ENCODE measurements around the gene LGALS4. TPM values are rescaled to one million over a fixed set of nuclear protein-coding genes. Genes with fewer than 3 reads are reported as not detected.
A peak's percentile ranks its signal among the peaks of the same experiment; 100 is the strongest.
"Not testable (repeated sequence)": the region's sequence is repeated elsewhere in the genome, so short reads cannot be mapped to it uniquely, and the experiment has no call there.

The LGALS4 gene
- total RNA-seq, 1 donor, result 0.43 TPM

- no peak within 1 kb of the TSS for H3K4me3 ChIP-seq (ENCODE audit: low read depth, low read length)
- no peak for TF ChIP-seq CTCF (IDR thresholded peaks at IDR 0.05; ENCODE audit: insufficient read depth, low read depth, low read length)
- no peak for DNase-seq (ENCODE audit: low read depth)
Measured at GRCh38 chr19:38788478-38789243, 24.1 kb downstream of the LGALS4 start, which contains the start of gene LGALS7B. Gene LGALS7B (plus strand): TSS chr19:38789200. CDS start chr19:38789227, 27 bp downstream.

DNA sequence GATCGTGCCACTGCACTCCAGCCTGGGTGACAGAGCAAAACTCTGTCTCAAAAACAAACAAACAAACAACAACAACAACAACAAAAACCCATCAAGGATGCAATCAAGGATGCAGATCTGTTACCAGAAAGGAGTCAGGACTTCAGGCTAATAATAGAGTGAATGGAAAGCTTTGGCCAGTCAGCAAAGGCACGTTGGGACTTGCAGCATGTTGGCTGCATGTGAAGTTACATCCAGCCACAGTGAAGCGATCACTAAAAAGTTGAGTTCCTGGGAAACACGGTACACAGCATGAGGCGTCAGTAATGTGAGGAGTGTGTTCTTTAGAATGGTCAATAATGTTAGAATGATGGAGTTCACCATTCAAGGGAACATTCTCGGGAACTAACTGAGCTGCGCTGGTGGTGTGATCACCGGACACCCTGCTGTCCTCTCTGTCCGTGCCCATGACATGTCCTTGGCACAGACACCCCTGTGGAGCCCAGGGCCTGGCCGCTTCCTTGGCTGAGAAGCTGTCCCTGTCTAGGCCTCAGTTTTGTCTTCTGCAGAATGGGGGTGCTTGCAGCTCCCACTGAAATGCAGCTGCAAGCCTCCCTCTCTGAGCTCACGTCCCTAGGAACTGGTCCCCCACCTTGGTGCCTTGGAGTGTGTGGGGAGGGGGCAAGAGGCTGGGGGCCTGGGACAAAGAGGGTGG is 26.0 kb downstream of the LGALS4 start:
- no peak overlapping the region for H3K4me3 ChIP-seq (ENCODE audit: low read depth, low read length)
- TF ChIP-seq CTCF (IDR thresholded peaks at IDR 0.05; ENCODE audit: insufficient read depth, low read depth, low read length), result no peak
- DNase-seq (ENCODE audit: low read depth), result no peak

- not testable (repeated sequence) for DNase-seq (ENCODE audit: low read depth); H3K4me3 ChIP-seq (ENCODE audit: low read depth, low read length)
Measured at GRCh38 chr19:38786061-38786460, 26.7 kb downstream of the LGALS4 start.

GRCh38 chr19:38785187-38785699 is 27.5 kb downstream of the LGALS4 start:
- no peak for TF ChIP-seq CTCF (IDR thresholded peaks at IDR 0.05; ENCODE audit: insufficient read depth, low read depth, low read length)
- no peak for DNase-seq (ENCODE audit: low read depth)
- H3K4me3 ChIP-seq (ENCODE audit: low read depth, low read length), result no peak overlapping the region

GRCh38 chr19:38784224-38784623 is 28.5 kb downstream of the LGALS4 start:
- no peak for TF ChIP-seq CTCF (IDR thresholded peaks at IDR 0.05; ENCODE audit: insufficient read depth, low read depth, low read length)
- peak; percentile 74 for DNase-seq (ENCODE audit: low read depth)
- H3K4me3 ChIP-seq (ENCODE audit: low read depth, low read length), result no peak overlapping the region

- H3K4me3 ChIP-seq (ENCODE audit: low read depth, low read length); DNase-seq (ENCODE audit: low read depth): not testable (repeated sequence)
Measured at GRCh38 chr19:38782212-38782611, 30.5 kb downstream of the LGALS4 start.

DNA sequence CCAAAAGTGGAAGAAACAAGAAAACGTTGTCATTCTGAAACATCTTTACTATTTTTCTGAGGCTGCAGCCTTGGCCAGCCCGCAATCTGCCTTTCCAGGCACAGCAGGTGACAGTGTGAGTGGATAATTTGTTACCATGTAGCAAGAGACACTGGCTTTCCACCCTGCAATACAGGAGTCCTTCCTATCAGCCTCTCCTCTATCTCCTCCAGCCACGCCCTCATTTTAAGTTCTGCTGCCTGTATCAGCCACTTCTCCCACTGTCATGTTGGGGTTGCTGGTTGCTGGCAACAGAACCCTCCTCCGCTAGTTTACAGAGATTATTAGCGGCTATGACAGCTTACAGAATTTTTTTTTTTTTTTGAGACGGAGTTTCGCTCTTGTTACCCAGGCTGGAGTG is 31.7 kb downstream of the LGALS4 start:
- DNase-seq (ENCODE audit: low read depth), result no peak
- H3K4me3 ChIP-seq (ENCODE audit: low read depth, low read length), result no peak overlapping the region
- TF ChIP-seq CTCF (IDR thresholded peaks at IDR 0.05; ENCODE audit: insufficient read depth, low read depth, low read length), result no peak

Measured in fibroblast of villous mesenchyme (primary cell).